GM19397 (cell line): ENCODE data around the gene AP2B1.
"Not testable (repeated sequence)": the region's sequence is repeated elsewhere in the genome, so short reads cannot be mapped to it uniquely, and the experiment has no call there.

Source experiments
- ATAC-seq: cut with Tn5 transposase; IDR thresholded peaks from one replicate; pipeline ENCODE4 v1.9.1; 2021; ENCODE audit warnings: mild to moderate bottlenecking, moderate library complexity; ENCODE audit not compliant: unreplicated experiment

Gene AP2B1

DNA sequence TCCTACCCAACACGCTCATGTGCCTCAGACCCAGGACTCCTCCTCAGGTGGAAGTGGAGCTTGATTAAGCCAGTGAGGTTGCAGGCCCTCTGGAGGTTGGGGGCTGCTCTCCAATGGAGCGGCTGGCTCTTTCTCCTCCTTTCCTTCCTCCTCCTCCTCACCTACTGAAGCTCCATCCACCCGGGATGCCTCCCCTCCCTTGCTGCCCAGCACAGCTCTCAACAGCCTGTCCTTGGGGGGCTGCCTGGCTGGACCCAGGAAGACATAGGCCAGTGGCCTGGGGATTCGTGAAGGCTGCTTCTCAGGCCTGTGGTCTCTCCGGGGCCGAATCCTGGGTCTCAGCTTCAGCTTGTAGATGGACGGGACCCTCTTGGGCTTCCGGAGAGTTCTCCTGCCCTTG is 157.7 kb downstream of the AP2B1 start:
- no peak for ATAC-seq

DNA sequence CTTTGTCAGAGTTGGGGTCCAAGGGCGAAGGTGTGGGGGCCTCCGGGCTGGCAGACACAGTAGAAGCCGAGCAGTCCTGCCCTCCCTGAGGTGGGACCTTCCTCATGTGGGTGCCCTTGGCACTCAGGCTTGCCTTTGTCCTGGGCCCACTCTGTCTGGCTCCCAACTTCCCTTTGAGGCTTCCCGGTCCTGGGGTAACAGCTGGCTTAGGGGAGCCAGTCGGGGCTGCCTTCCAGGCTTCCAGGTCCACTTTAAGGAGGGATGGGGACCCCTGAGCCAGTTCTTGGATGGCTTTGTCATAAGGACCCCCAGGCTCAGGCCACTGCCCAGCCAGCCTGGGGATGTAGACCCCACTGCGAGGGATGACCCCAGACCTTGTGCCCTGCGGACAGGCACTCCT is 158.1 kb downstream of the AP2B1 start:
- ATAC-seq: no peak

DNA sequence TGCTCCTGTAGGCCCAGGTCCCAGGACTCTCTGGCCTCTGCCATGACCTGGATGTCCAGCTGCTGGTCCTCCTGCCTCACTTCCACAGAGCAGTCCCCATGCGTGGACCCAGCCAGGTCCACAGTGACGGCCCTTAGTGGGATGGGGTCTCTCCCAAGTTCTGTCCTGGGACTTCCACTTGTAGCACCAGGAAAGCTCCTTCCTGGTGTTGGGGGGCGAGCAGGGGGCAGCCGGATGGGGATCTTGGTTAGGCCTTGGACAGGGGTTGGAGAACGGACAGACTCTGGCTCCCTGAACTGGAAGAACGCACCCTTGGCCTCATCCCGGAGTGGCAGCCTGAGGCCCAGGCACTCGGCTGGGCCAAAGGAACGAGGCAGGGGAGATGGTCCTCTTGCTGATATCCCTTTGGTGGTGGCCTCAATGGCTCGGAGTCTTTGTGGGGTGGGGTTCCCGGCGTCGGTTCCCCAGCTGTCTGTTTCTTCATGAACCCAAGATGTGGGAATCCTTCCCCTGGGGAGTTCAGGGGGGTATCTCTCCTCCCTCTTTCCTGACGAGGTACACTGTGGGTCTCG is 158.7 kb downstream of the AP2B1 start:
- no peak for ATAC-seq

DNA sequence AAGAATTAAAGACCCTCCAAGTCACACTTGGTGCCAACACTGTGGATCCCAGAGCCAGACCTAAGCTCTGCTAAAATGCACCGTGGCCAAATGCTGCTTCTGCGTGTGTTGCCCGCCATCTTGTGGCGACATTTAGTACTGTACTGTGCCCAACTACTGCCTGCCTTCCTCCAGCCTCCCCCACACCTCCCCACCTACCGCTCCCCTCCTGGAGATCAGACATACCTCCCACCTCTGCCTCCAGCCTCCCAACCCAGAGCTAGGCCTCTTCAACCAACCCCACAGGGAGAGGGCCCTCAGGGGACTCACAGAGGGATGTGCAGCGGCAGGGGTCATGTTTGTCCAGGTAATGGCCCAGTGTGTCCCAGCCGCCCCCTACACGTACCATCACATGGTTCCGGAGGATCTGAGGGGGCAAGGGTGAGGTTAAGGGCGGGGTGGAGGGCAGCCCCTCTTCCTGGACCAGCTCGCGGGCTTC is 160.5 kb downstream of the AP2B1 start:
- ATAC-seq: no peak

- no peak for ATAC-seq
Observed at GRCh38 chr17:35748341-35748841, 161.3 kb downstream of the AP2B1 start.

DNA sequence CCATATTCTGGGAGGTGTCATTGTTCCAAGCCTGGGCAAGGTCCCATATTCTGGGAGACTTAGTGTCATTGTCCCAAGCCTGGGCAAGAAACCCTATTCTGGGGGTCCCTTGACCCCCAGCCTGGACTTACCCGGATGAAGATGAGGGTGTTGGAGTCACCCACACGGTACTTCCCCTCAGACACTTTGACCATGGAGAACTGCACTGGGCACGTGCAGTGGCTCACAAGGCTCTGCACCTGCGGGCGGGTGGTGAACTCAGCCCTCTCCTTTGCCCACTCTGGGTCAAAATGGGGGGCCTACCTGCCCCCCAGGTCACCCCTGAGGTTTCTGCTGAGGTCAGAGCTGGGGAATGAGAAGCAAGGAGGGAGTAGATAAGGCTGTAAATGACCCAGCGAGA is 161.9 kb downstream of the AP2B1 start:
- no peak for ATAC-seq

DNA sequence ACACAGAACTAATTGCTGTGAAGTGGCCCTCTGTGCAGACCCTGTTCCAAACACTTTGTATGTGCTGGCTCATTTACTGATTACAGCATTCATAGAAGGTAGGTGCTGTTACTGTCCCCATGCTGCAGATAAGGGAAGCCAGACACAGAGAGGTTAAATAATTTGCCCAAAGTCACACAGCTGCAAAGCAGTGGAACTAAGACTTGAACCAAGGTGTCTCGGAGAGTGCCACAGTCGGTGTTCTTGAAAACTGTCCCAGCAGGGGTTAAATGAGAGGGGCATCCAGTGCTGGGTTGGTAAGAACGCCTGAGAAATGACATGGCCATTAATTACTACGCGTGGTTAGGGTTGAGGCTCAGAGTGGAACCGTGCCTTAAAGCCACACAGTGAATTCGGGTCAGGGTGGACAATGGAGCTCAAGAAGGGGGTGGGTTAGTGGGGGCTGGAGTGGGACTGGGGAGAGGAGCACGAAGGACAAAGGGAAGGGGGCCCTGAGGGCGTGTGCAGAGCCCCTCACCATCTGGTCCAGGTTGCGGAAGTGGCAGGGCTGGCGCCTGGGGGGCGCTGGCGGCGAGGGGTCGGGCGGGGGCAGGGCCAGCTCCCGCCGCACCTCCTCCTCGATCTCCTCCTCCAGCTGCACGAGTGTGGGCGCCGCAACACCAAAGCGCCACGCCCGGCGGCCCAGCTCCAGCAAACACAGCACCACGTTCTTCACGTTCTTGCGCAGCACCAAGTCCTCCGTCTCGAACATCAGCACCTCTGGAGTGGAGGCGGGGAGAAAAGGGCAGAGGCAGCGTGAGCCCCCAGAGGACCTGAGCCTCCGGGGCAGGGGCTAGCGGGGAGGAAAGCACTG is 162.7 kb downstream of the AP2B1 start:
- no peak for ATAC-seq

GRCh38 chr17:35750526-35751395 is 163.6 kb downstream of the AP2B1 start:
- no peak for ATAC-seq

- ATAC-seq: not testable (repeated sequence)
Observed at GRCh38 chr17:35751541-35751940, 164.4 kb downstream of the AP2B1 start.

DNA sequence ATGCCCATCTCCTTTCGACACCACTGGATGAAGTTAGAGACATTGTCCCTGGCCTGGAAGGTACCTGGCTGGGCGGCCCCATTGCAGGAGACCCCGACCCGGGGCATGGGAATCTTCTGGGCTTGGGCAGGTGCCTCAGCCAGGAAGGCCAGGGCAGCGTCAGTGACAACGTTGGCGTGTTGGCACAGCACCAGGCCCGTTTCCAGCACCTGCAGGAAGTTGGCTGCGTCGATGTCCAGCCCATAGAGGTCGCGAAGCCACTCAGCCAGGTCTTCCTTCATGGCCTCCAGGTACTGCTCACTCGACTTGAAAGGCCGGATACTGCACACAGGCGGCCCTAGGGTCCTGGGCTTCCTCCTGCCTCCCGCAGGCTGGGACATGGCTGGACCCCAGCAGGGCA is 165.3 kb downstream of the AP2B1 start:
- ATAC-seq: no peak

DNA sequence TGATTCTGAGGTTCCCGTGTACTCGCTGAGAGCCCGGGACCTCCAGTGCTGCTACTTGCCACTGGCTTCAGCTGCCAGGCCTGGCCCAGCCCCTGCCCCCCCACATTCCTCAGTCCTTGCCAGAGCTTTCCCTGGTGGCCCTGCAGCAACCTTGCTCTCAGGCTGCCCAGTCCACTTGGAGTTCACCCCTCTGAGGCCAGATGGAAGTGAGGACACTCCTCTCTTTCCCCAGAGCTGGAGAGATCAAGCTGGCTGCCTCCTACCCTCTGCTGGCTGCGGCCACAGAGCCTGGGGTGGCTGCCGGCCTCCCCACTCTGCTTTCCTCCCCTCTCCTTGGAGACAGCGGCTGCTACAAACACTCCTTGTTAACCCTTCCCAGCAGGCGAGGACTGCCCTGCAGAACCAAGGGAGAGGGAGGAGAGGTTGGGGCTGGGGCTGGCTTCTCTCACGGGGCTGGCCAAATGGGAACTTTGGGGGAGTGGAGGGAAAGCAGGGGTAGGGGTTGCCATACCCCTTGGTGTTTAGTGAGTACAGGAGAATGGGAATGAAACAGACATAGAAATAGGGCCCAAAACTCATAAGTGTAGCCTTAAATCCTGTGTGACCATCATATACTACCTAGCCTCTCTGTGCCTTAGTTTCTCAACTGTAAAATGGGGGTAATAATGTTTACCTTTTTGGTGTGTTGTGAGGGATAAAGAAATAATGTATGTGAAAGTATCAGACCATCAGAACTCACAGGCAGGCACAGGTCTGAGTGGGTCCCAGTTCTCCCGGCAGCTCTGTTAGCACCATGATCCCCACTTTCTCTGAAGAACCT is 166.0 kb downstream of the AP2B1 start, which contains the start of gene GAS2L2:
Gene GAS2L2, minus strand, starts transcription at position 295 of the 820 bp plus-strand sequence. CDS start 389 bp downstream, outside the sequence.
- no peak for ATAC-seq

- ATAC-seq: no peak
Observed at GRCh38 chr17:35757243-35757642, 170.1 kb downstream of the AP2B1 start.

DNA sequence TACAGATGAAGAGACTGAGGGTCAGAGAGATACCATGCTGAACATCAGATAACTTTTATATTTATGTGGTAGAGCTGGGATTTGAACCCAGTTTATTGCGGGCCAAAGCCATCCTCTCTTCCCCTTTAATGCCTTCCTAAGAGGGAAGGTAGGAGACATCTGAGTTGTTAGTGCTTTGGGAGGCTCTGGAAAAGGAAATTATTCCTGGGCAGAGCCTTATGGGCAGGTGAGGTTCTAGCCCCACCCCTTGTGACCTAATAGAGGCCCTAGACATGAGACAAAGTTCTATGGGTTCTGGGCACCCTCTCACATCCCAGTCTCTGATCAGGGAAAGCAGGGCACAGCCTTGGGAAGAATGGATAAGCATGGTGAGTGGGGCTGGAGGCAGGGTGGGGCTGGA is 173.5 kb downstream of the AP2B1 start, which contains the start of gene C17orf50:
Gene C17orf50, plus strand, starts transcription at position 301 of the 400 bp plus-strand sequence. Its CDS starts 55 bp downstream, at position 356.
- ATAC-seq: no peak

GRCh38 chr17:35761601-35762000 is 174.5 kb downstream of the AP2B1 start:
- no peak for ATAC-seq

DNA sequence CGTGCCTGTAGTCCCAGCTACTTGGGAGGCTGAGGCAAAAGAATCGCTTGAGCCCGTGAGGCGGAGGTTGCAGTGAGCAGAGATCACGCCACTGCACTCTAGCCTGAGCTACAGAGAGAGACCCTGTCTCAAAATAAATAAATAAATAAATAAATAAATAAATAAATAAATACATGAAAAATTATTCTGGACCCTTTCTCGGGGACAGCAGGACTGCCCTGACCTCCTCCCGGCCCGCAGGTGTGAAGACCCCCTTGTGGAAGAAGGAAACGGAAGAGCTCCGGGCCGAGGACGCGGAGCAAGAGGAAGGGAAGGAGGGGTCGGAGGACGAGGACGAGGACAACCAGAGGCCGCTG is 176.6 kb downstream of the AP2B1 start:
- no peak for ATAC-seq

DNA sequence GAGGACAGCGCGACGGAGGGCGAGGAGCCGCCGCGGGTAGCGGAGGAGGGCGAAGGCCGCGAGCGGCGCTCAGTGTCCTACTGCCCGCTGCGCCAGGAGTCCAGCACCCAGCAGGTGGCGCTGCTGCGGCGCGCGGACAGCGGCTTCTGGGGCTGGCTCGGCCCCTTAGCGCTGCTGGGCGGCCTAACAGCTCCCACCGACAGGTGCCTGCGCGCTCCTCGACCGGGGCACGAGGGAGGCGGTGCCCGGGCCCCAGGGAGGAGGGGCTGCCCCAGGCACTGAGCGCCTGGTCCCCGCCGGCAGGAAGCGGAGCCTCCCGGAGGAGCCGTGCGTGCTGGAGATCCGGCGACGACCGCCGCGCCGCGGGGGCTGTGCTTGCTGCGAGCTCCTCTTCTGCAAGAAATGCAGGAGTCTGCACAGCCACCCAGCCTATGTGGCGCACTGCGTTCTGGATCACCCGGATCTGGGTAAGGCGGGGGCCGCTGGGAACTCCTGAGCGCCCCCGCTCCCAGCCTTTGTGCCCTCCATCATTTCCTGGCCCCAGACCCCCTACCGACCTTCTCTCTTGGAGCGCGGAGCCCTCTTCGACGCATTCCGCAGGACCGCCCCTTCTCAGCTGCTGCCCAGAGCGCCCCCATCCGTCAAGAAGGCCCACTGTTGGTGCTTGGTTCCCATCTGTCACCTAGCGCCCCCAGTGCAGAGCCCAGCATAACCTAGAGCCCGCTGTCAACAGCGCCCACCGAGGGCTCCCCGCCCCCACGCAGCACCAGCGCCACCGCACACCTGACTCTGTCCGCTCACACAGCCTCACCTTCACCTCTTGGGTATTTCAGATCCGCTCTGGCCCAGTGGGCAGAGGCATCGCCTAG is 177.2 kb downstream of the AP2B1 start:
- peak; percentile 79 for ATAC-seq

DNA sequence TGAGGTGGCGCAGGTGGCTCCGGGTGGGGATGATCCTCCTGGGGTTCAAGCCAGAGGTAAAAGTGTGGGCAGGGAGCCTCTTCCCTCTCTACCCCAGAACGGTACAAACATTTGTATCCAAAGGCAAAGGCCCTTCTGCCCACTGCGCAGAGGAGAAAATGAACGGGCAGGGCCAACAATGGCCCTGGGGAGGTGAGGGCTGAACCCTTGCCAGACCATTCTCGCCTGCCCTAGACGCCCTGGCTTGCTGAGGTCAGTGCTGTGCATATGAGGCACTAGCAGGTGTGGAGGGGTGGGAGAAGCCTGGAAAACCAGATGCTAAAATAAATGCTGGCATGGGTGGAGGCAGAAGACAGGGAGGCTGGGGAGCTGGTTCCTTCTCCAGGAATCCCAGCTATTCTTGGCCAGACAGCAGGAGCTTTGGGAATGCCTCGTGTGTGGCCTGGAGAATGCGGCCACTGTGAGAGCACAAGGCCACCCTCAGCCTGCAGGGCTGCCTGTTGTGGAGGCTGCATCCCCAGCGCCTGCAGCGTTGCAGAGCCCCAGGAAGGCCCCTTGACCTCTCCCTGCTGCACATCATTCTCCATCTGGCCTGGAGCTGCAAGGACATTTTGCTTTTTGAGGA is 178.1 kb downstream of the AP2B1 start:
- ATAC-seq: no peak

DNA sequence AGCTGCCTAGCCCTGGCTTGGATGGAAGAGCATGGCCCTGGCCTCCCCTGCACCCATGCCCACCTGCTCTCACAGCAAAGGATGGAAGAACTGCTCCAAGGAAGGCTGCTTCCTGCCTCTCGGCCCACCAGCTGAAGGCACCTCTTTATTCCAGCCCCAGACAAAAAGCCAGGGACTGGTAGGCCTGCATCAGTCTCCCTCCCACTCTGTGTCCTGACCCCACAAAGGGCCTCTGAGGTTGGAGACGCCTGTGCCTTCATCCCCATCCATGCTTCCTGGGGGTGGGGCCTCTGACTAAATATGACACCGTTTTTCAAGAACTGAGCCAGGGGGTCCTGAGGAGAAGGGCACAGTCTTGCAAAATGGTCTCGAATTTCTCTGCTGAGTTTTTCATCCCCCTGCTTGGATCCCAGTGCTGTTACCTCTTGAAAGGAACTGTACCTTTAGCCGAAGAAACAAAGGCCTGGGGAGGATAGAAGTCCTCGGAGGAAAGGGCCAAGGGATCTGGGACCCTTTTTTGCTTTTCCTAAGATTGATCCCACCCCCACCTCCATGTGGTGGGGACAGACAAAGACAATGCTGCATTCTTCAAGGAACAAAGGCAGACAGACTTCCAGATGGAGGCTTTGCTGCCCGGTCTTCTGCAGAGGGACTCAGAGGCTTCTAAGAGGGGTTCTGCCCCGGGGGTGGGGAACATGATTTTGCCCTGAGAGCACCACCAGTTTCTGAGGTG is 178.8 kb downstream of the AP2B1 start:
- ATAC-seq: no peak
